Thyroid gland (tissue), 4 donors: ENCODE results near the gene SASH3. TPM values are rescaled to one million over a fixed set of nuclear protein-coding genes. Genes with fewer than 3 reads are reported as not detected.

Source experiments
- DNase-seq, 2 donors: peaks; one replicate each; pipeline ENCODE4 v3.0.0-alpha.2; 2019
- H3K27ac ChIP-seq, 3 donors: fragments of 200-600 bp; sonication (generic); 1 replicate in 2 of 3; 2 replicates in 1 of 3; pipeline ENCODE4 v1.5.1; 2016 to 2019; ENCODE audit warnings: mild to moderate bottlenecking in 1 of 3, moderate library complexity in 1 of 3
- H3K27me3 ChIP-seq: fragments of 200-600 bp; sonication (generic); one replicate; pipeline ENCODE4 v1.5.1; 2019
- H3K36me3 ChIP-seq, 2 donors: fragments of 200-600 bp; sonication (generic); one replicate each; pipeline ENCODE4 v1.5.1; 2016 to 2019
- H3K4me1 ChIP-seq, 2 donors: fragments of 200-600 bp; sonication (generic); one replicate each; pipeline ENCODE4 v1.5.1; 2017 to 2019
- H3K4me3 ChIP-seq, 3 donors: fragments of 200-600 bp; sonication (generic); replicated peaks in 1 of 3; 1 replicate in 2 of 3; 2 replicates in 1 of 3; pipeline ENCODE4 v1.5.1; 2016; ENCODE audit warnings: mild to moderate bottlenecking in 1 of 3
- H3K9me3 ChIP-seq: fragments of 200-600 bp; sonication (generic); one replicate; pipeline ENCODE4 v1.5.1; 2017
- CTCF ChIP-seq, 6 experiments: fragments of 200-600 bp in 3 of 6; fragments of 450-650 bp in 3 of 6; sonication (generic) in 3 of 6; IDR thresholded peaks; one replicate each; pipeline ENCODE4 v1.5.1; 2016 to 2019; ENCODE audit warnings: antibody characterized with exemption in 6 of 6, mild to moderate bottlenecking in 2 of 6, inconsistent platforms in 1 of 6, moderate library complexity in 1 of 6
- POLR2A ChIP-seq, 2 donors: fragments of 450-650 bp; IDR thresholded peaks; one replicate each; pipeline ENCODE4 v1.6.1; 2017; ENCODE audit warnings: antibody characterized with exemption in 2 of 2, mild to moderate bottlenecking in 2 of 2, moderate library complexity in 1 of 2
- WGBS, 2 donors: methylation state at CpG; one replicate each; pipeline ENCODE4 v1.1.5; 2017; 5-methylcytosine and 5-hydroxymethylcytosine counted together
- intact Hi-C: fragments of 100-400 bp; cut with DNase I; formaldehyde crosslinking; loops from one replicate; pipeline ENCODE4 v1.15.1; 2023
- total RNA-seq, 4 donors: library from RNA; depleted of rRNA; stranded (reverse); fragments of >200 nt; gene quantifications; one replicate each; pipeline ENCODE4 v1.2.3, GENCODE V29; 2016

SASH3 gene
- total RNA-seq, 4 donors from 2014 or later, result 1.8 to 7.3 (median 3.0) TPM

- intact Hi-C loops, result no loop called here
- H3K27ac ChIP-seq, result no peak overlapping the region
- WGBS, 2 donors, result 43 to 56% methylated on average over 4 to 10 of the region's 11 CpGs
- H3K27me3 ChIP-seq, result no peaks in the 10 kb centered on the region
- no peaks in the 10 kb centered on the region for H3K9me3 ChIP-seq
- peak; percentile 84 to 85 for DNase-seq
- H3K36me3 ChIP-seq, result no peaks in the 10 kb centered on the region
- H3K4me3 ChIP-seq, result no peak overlapping the region
- no peaks in the 10 kb centered on the region for H3K4me1 ChIP-seq
- TF ChIP-seq CTCF (IDR thresholded peaks at IDR 0.05) (no peak), POLR2A (IDR thresholded peaks at IDR 0.05) (no peak)
These were observed 12.3 kb downstream of the SASH3 start for GRCh38 chrX:129791961-129792570.

GRCh38 chrX:129792586-129793291 lies 13.0 kb downstream of the SASH3 start:
- Histone ChIP-seq H3K27me3 (no peaks in the 10 kb centered on the region), H3K4me1 (no peaks in the 10 kb centered on the region), H3K27ac (no peak overlapping the region), H3K9me3 (no peaks in the 10 kb centered on the region), H3K4me3 (no peak overlapping the region), H3K36me3 (no peaks in the 10 kb centered on the region)
- no peak for DNase-seq
- intact Hi-C loops, result no loop called here
- WGBS, 2 donors, result 100% methylated on average over 3 to 5 of the region's 18 CpGs
- TF ChIP-seq POLR2A (IDR thresholded peaks at IDR 0.05) (no peak), CTCF (IDR thresholded peaks at IDR 0.05) (no peak)

GRCh38 chrX:129793604-129794191 lies 13.9 kb downstream of the SASH3 start:
- peak in 1 of 2 donors; percentile 8 for DNase-seq
- Histone ChIP-seq H3K36me3 (no peaks in the 10 kb centered on the region), H3K27ac (no peak overlapping the region), H3K27me3 (no peaks in the 10 kb centered on the region), H3K4me3 (no peak overlapping the region), H3K9me3 (no peaks in the 10 kb centered on the region), H3K4me1 (no peaks in the 10 kb centered on the region)
- TF ChIP-seq CTCF (IDR thresholded peaks at IDR 0.05) (no peak), POLR2A (IDR thresholded peaks at IDR 0.05) (no peak)
- intact Hi-C loops, result no loop called here
- 68% methylated on average over 14 of the region's 20 CpGs; no CpG with 5 or more reads in 1 of the 2 donors for WGBS, 2 donors

GRCh38 chrX:129795584-129795983 lies 15.8 kb downstream of the SASH3 start:
- H3K4me1 ChIP-seq, result no peaks in the 10 kb centered on the region
- no CpG with 5 or more reads among the region's 1 CpG for WGBS, 2 donors
- intact Hi-C loops, result no loop called here
- no peak for DNase-seq
- H3K27ac ChIP-seq, result no peak overlapping the region
- H3K9me3 ChIP-seq, result no peaks in the 10 kb centered on the region
- H3K27me3 ChIP-seq, result no peaks in the 10 kb centered on the region
- TF ChIP-seq POLR2A (IDR thresholded peaks at IDR 0.05) (no peak), CTCF (IDR thresholded peaks at IDR 0.05) (no peak)
- H3K4me3 ChIP-seq, result no peak overlapping the region
- H3K36me3 ChIP-seq, result no peaks in the 10 kb centered on the region
